Right cardiac atrium (tissue), 5 donors: ENCODE data around the gene PITPNC1. TPM values are rescaled to one million over a fixed set of nuclear protein-coding genes. Genes with fewer than 3 reads are reported as not detected.

ENCODE experiments used
- ATAC-seq, 2 donors: fragments of 200-7000 bp; cut with Tn5 transposase; one replicate each; pipeline versions ENCODE4 v1.8.0 to v1.9.1; 2020; ENCODE audit warnings: moderate library complexity in 2 of 2, mild to moderate bottlenecking in 1 of 2
- DNase-seq, 3 donors: peaks; one replicate each; pipeline ENCODE4 v3.0.0-alpha.2; 2020
- H3K27ac ChIP-seq: one replicate; pipeline ENCODE4 v1.5.1; 2013; ENCODE audit warnings: mild to moderate bottlenecking, low read length, control low read depth, moderate library complexity
- H3K27me3 ChIP-seq: one replicate; pipeline ENCODE4 v1.6.1; 2013; ENCODE audit not compliant: control insufficient read depth, insufficient read depth
- H3K4me1 ChIP-seq: one replicate; pipeline ENCODE4 v1.6.1; 2013; ENCODE audit warnings: low read length; ENCODE audit not compliant: control insufficient read depth, insufficient read depth
- H3K4me3 ChIP-seq: one replicate; pipeline ENCODE4 v1.5.1; 2013; ENCODE audit warnings: low read length, control low read depth
- H3K9me3 ChIP-seq: one replicate; pipeline ENCODE4 v1.6.1; 2013; ENCODE audit warnings: low read length; ENCODE audit not compliant: control insufficient read depth
- WGBS: extraction: QIAGEN DNeasy Blood & Tissue Kit; methylation state at CpG from one replicate; pipeline ENCODE4 v1.1.7; 2013; 5-methylcytosine and 5-hydroxymethylcytosine counted together
- intact Hi-C, 4 donors: fragments of 100-400 bp; cut with DNase I; formaldehyde crosslinking; loops; one replicate each; pipeline versions ENCODE4 v1.11.0 to v1.14.0; 2022 to 2023
- polyA plus RNA-seq: library from polyadenylated mRNA; stranded (reverse); fragments of 200-250 nt; gene quantifications from one replicate; pipeline ENCODE4 v1.2.3, GENCODE V29; 2013
- total RNA-seq, 4 donors: library from RNA; stranded (reverse); fragmentation: NEBNext Ultra II Directional; extraction: Animal tissue kit (Norgen Biotek cat#: 25700); gene quantifications; one replicate each; pipeline ENCODE4 v1.2.1, GENCODE V29; 2021
- donor health status: healthy with polysubstance abuse.
- donor health status: DM: no; HTN: yes; CAD: no.
- donor health status: DM: no; HTN: no; CAD: no.
- donor health status: DM: no; HTN: yes; CAD: no; lungs with severe emphysema.
- donor health status: DM: yes; HTN: yes; CAD: no.

Gene PITPNC1
- total and polyA plus RNA-seq, 5 donors, result 8.6 to 29.7 (median 24.1) TPM

GRCh38 chr17:67672592-67673335 lies 295.7 kb downstream of the PITPNC1 start:
- no peak for DNase-seq
- intact Hi-C loops, result no loop called here
- no peak overlapping the region for H3K27ac ChIP-seq
- no peak for ATAC-seq
- no peaks in the 10 kb centered on the region for H3K27me3 ChIP-seq
- no peak overlapping the region for H3K4me3 ChIP-seq
- WGBS, result 87% methylated on average over 10 of the region's 10 CpGs
- H3K9me3 ChIP-seq, result no peaks in the 10 kb centered on the region
- peaks cover 2% of the 10 kb centered on the region for H3K4me1 ChIP-seq

GRCh38 chr17:67675481-67675880 lies 298.4 kb downstream of the PITPNC1 start:
- WGBS, result 67% methylated on average over 4 of the region's 4 CpGs
- Histone ChIP-seq H3K4me3 (no peak overlapping the region), H3K9me3 (no peaks in the 10 kb centered on the region), H3K27ac (no peak overlapping the region), H3K4me1 (peaks cover 2% of the 10 kb centered on the region), H3K27me3 (no peaks in the 10 kb centered on the region)
- intact Hi-C loops, result no loop called here
- DNase-seq, result no peak
- ATAC-seq, result peak; percentile 53 to 78

GRCh38 chr17:67676305-67676704 lies 299.2 kb downstream of the PITPNC1 start:
- H3K27ac ChIP-seq, result no peak overlapping the region
- H3K4me1 ChIP-seq, result peaks cover 2% of the 10 kb centered on the region
- DNase-seq (no peak), ATAC-seq (no peak)
- whole genome bisulfite sequencing, result 48% methylated on average over 4 of the region's 4 CpGs
- no peaks in the 10 kb centered on the region for H3K27me3 ChIP-seq
- intact Hi-C loops, result no loop called here
- H3K9me3 ChIP-seq, result no peaks in the 10 kb centered on the region
- no peak overlapping the region for H3K4me3 ChIP-seq

- Histone ChIP-seq H3K27me3 (no peaks in the 10 kb centered on the region), H3K9me3 (no peaks in the 10 kb centered on the region), H3K4me1 (no peaks in the 10 kb centered on the region), H3K4me3 (no peak overlapping the region), H3K27ac (no peak overlapping the region)
- WGBS, result 90% methylated on average over 2 of the region's 2 CpGs
- intact Hi-C loops, result no loop called here
- DNase-seq, result no peak
- no peak for ATAC-seq
These were observed 301.3 kb downstream of the PITPNC1 start for GRCh38 chr17:67678414-67678813.

- H3K27me3 ChIP-seq, result no peaks in the 10 kb centered on the region
- no peaks in the 10 kb centered on the region for H3K9me3 ChIP-seq
- H3K4me3 ChIP-seq, result no peak overlapping the region
- 98% methylated on average over 2 of the region's 2 CpGs for WGBS
- intact Hi-C loops, result no loop called here
- DNase-seq (no peak), ATAC-seq (no peak)
- no peaks in the 10 kb centered on the region for H3K4me1 ChIP-seq
- H3K27ac ChIP-seq, result no peak overlapping the region
These were observed 302.1 kb downstream of the PITPNC1 start for GRCh38 chr17:67679225-67679624.

GRCh38 chr17:67679721-67680120 lies 302.6 kb downstream of the PITPNC1 start:
- Histone ChIP-seq H3K9me3 (no peaks in the 10 kb centered on the region), H3K4me1 (no peaks in the 10 kb centered on the region), H3K27me3 (no peaks in the 10 kb centered on the region), H3K4me3 (no peak overlapping the region), H3K27ac (no peak overlapping the region)
- intact Hi-C loops, result loop anchor here in 1 of 4 donors (10.0 kb wide), 1 partner anchor 45 kb away; no protein-coding TSS in a partner anchor
- whole genome bisulfite sequencing, result 88% methylated on average over 6 of the region's 6 CpGs
- ATAC-seq (no peak), DNase-seq (no peak)

- Histone ChIP-seq H3K27ac (no peak overlapping the region), H3K4me3 (no peak overlapping the region), H3K4me1 (no peaks in the 10 kb centered on the region), H3K27me3 (no peaks in the 10 kb centered on the region), H3K9me3 (no peaks in the 10 kb centered on the region)
- ATAC-seq (no peak), DNase-seq (no peak)
- intact Hi-C loops, result loop anchor here in 1 of 4 donors (10.0 kb wide), 1 partner anchor 46 kb away; no protein-coding TSS in a partner anchor
- 96% methylated on average over 8 of the region's 8 CpGs for WGBS
These were observed 303.6 kb downstream of the PITPNC1 start for GRCh38 chr17:67680445-67681224.

- H3K27ac ChIP-seq, result no peak overlapping the region
- no peaks in the 10 kb centered on the region for H3K4me1 ChIP-seq
- ATAC-seq, result no peak
- 56% methylated on average over 2 of the region's 2 CpGs for WGBS
- H3K9me3 ChIP-seq, result no peaks in the 10 kb centered on the region
- DNase-seq, result no peak
- H3K4me3 ChIP-seq, result no peak overlapping the region
- no peaks in the 10 kb centered on the region for H3K27me3 ChIP-seq
- intact Hi-C loops, result loop anchor here in 1 of 4 donors (10.0 kb wide), 1 partner anchor 47 kb away; no protein-coding TSS in a partner anchor
These were observed 305.1 kb downstream of the PITPNC1 start for GRCh38 chr17:67682196-67682595.

GRCh38 chr17:67685351-67685750 lies 308.3 kb downstream of the PITPNC1 start:
- DNase-seq (no peak), ATAC-seq (no peak)
- Histone ChIP-seq H3K4me3 (no peak overlapping the region), H3K27ac (no peak overlapping the region), H3K9me3 (no peaks in the 10 kb centered on the region), H3K4me1 (no peaks in the 10 kb centered on the region), H3K27me3 (no peaks in the 10 kb centered on the region)
- WGBS, result 93% methylated on average over 3 of the region's 3 CpGs
- intact Hi-C loops, result loop anchor here in 3 of 4 donors (2.0 to 10.0 kb wide), 3 partner anchors 51 to 305 kb away; no protein-coding TSS in a partner anchor

GRCh38 chr17:67686241-67686640 lies 309.2 kb downstream of the PITPNC1 start:
- Histone ChIP-seq H3K27me3 (no peaks in the 10 kb centered on the region), H3K9me3 (no peaks in the 10 kb centered on the region), H3K4me3 (no peak overlapping the region), H3K27ac (no peak overlapping the region), H3K4me1 (no peaks in the 10 kb centered on the region)
- 68% methylated on average over 2 of the region's 2 CpGs for WGBS
- intact Hi-C loops, result loop anchor here in 2 of 4 donors (5.0 to 10.0 kb wide), 2 partner anchors 51 to 304 kb away; no protein-coding TSS in a partner anchor
- ATAC-seq (no peak), DNase-seq (no peak)

- no peak for DNase-seq
These were observed 310.4 kb downstream of the PITPNC1 start for GRCh38 chr17:67687511-67687910.

More at GRCh38 chr17:67687511-67687910, 310.4 kb downstream of the PITPNC1 start:
- no peaks in the 10 kb centered on the region for H3K9me3 ChIP-seq
- H3K27me3 ChIP-seq, result no peaks in the 10 kb centered on the region
- no peaks in the 10 kb centered on the region for H3K4me1 ChIP-seq
- ATAC-seq, result no peak
- no peak overlapping the region for H3K27ac ChIP-seq
- intact Hi-C loops, result loop anchor here in 2 of 4 donors (5.0 to 10.0 kb wide), 2 partner anchors 53 to 305 kb away; no protein-coding TSS in a partner anchor
- H3K4me3 ChIP-seq, result no peak overlapping the region
- WGBS, result 92% methylated on average over 2 of the region's 2 CpGs
